IMR-90 (cell line): ENCODE results near the gene PRKCA. TPM values are rescaled to one million over a fixed set of nuclear protein-coding genes. Genes with fewer than 3 reads are reported as not detected.

Source experiments
- ATAC-seq: fragments of 200-7000 bp; cut with Tn5 transposase; 2 replicates; pipeline ENCODE4 v1.9.1; 2020; ENCODE audit warnings: low read depth, mild to moderate bottlenecking, moderate library complexity
- BruUV-seq: library from RNA; stranded (reverse); fragments of 400-500 nt; replicated peaks from 2 replicates; lab custom pipeline; 2021; lab: Mats Ljungman, UMichigan
- CTCF ChIA-PET: fragments of 300-600 bp; formaldehyde crosslinking; extraction: SDS; loops from one replicate; lab custom pipeline; 2021; ENCODE audit warnings: antibody characterized with exemption; lab: Yijun Ruan, JAX
- POLR2A ChIA-PET: fragments of 300-600 bp; sonication (Branson Sonifier 250); formaldehyde crosslinking; loops from one replicate; lab custom pipeline; 2022; ENCODE audit warnings: antibody characterized with exemption; ENCODE audit not compliant: unreplicated experiment; lab: Charles Lee
- DNase-seq: peaks from one replicate; pipeline ENCODE4 v3.0.0; 2013
- H2AFZ ChIP-seq: replicated peaks from 2 replicates; pipeline ENCODE3; 2013; ENCODE audit warnings: low read length, mild to moderate bottlenecking; ENCODE audit not compliant: poor library complexity
- H2AK5ac ChIP-seq: 2 replicates; pipeline ENCODE4 v1.6.1; 2013; ENCODE audit warnings: low read depth, low read length, inconsistent platforms
- H2AK9ac ChIP-seq: replicated peaks from 2 replicates; pipeline ENCODE3; 2013; ENCODE audit warnings: mild to moderate bottlenecking, low read depth, low read length, moderate library complexity; ENCODE audit not compliant: poor library complexity
- H2BK120ac ChIP-seq: 2 replicates; pipeline ENCODE4 v1.6.1; 2013; ENCODE audit warnings: low read depth, low read length, inconsistent platforms
- H2BK15ac ChIP-seq: 3 replicates; pipeline ENCODE4 v1.6.1; 2013; ENCODE audit warnings: low read depth, low read length, inconsistent platforms
- H2BK20ac ChIP-seq: 2 replicates; pipeline ENCODE4 v1.6.1; 2013; ENCODE audit warnings: low read depth, mild to moderate bottlenecking, inconsistent platforms, low read length, moderate library complexity
- H2BK5ac ChIP-seq: 2 replicates; pipeline ENCODE4 v1.6.1; 2013; ENCODE audit warnings: mild to moderate bottlenecking, low read depth, low read length, inconsistent platforms; ENCODE audit not compliant: poor library complexity, severe bottlenecking
- H3K14ac ChIP-seq: replicated peaks from 2 replicates; pipeline ENCODE4 v1.6.1; 2013; ENCODE audit warnings: low read depth, low read length, inconsistent platforms
- H3K18ac ChIP-seq: 2 replicates; pipeline ENCODE4 v1.6.1; 2013; ENCODE audit warnings: low read depth, low read length, control low read depth
- H3K23ac ChIP-seq: 2 replicates; pipeline ENCODE4 v1.6.1; 2013; ENCODE audit warnings: low read depth, low read length, inconsistent platforms
- H3K27ac ChIP-seq: 2 replicates; pipeline ENCODE4 v1.5.1; 2013; ENCODE audit warnings: mild to moderate bottlenecking, control low read depth, low read length; ENCODE audit not compliant: insufficient read depth
- H3K27me3 ChIP-seq: 2 replicates; pipeline ENCODE4 v1.6.1; 2013; ENCODE audit warnings: low read length; ENCODE audit not compliant: control insufficient read depth, insufficient read depth
- H3K36me3 ChIP-seq: 2 replicates; pipeline ENCODE4 v1.6.1; 2013; ENCODE audit warnings: low read length, mixed read lengths; ENCODE audit not compliant: control insufficient read depth, insufficient read depth
- H3K4ac ChIP-seq: 2 replicates; pipeline ENCODE4 v1.6.1; 2013; ENCODE audit warnings: low read depth, low read length, inconsistent platforms
- H3K4me1 ChIP-seq: 2 replicates; pipeline ENCODE4 v1.6.1; 2013; ENCODE audit warnings: low read length, mixed read lengths; ENCODE audit not compliant: control insufficient read depth, insufficient read depth
- H3K4me2 ChIP-seq: 2 replicates; pipeline ENCODE4 v1.6.1; 2013; ENCODE audit warnings: low read depth, mild to moderate bottlenecking, control low read depth, low read length, moderate library complexity
- H3K4me3 ChIP-seq: 2 replicates; pipeline ENCODE4 v1.5.1; 2013; ENCODE audit warnings: low read depth, mild to moderate bottlenecking, control low read depth, low read length, moderate library complexity; ENCODE audit not compliant: insufficient read depth
- H3K56ac ChIP-seq: 2 replicates; pipeline ENCODE4 v1.6.1; 2013; ENCODE audit warnings: low read length, inconsistent platforms; ENCODE audit not compliant: insufficient read depth; ENCODE audit errors: extremely low read depth
- H3K79me1 ChIP-seq, 2 experiments: 2 replicates each; pipeline ENCODE4 v1.6.1; 2013; ENCODE audit warnings: low read length in 2 of 2, inconsistent platforms in 1 of 2, low read depth in 1 of 2
- H3K9ac ChIP-seq: 2 replicates; pipeline ENCODE4 v1.6.1; 2013; ENCODE audit warnings: low read depth, low read length, control low read depth
- H3K9me1 ChIP-seq: 2 replicates; pipeline ENCODE4 v1.6.1; 2013; ENCODE audit warnings: low read length, inconsistent platforms; ENCODE audit not compliant: insufficient read depth
- H3K9me3 ChIP-seq: 2 replicates; pipeline ENCODE4 v1.6.1; 2013; ENCODE audit warnings: low read length; ENCODE audit not compliant: control insufficient read depth, insufficient read depth
- H4K20me1 ChIP-seq: 2 replicates; pipeline ENCODE4 v1.6.1; 2013; ENCODE audit warnings: low read length, inconsistent platforms; ENCODE audit not compliant: insufficient read depth
- H4K5ac ChIP-seq: 2 replicates; pipeline ENCODE4 v1.6.1; 2013; ENCODE audit warnings: mild to moderate bottlenecking, low read depth, low read length, control low read depth
- H4K8ac ChIP-seq, 2 experiments: 2 replicates each; pipeline ENCODE4 v1.6.1; 2013; ENCODE audit warnings: low read depth in 2 of 2, low read length in 2 of 2, control low read depth in 1 of 2, inconsistent platforms in 1 of 2
- H4K91ac ChIP-seq: 2 replicates; pipeline ENCODE4 v1.6.1; 2013; ENCODE audit warnings: low read depth, low read length, inconsistent platforms; ENCODE audit not compliant: insufficient read depth
- CHD1 ChIP-seq: IDR thresholded peaks from 2 replicates; pipeline ENCODE4 v1.6.1; 2012; ENCODE audit warnings: low read depth, low read length, improper control_type of control experiment
- RAD21 ChIP-seq: IDR thresholded peaks from 2 replicates; pipeline ENCODE4 v1.6.1; 2012; ENCODE audit warnings: low read length, improper control_type of control experiment
- SMC3 ChIP-seq: fragments of 150-350 bp; IDR thresholded peaks from 2 replicates; pipeline ENCODE4 v1.6.1; 2016; ENCODE audit warnings: low read depth, mild to moderate bottlenecking, antibody characterized with exemption, low read length, moderate library complexity
- WGBS, 2 experiments: methylation state at CpG; one replicate each; pipeline versions ENCODE4 v1.1.5 to v1.1.7; 2013; ENCODE audit warnings: missing lambda C conversion rate in 2 of 2; ENCODE audit not compliant: insufficient read length in 1 of 2; ENCODE audit errors: extremely low coverage in 2 of 2; 5-methylcytosine and 5-hydroxymethylcytosine counted together
- dilution Hi-C: fragments of 300-500 bp; cut with HindIII; formaldehyde crosslinking; loops from one replicate; pipeline ENCODE4 v1.14.3; 2018; ENCODE audit warnings: low sequenced_read_pairs; ENCODE audit not compliant: unreplicated experiment
- in situ Hi-C: fragments of 300-500 bp; cut with MboI; formaldehyde crosslinking; loops from 3 replicates; pipeline ENCODE4 v1.14.3; 2019; ENCODE audit warnings: low sequenced_read_pairs, inconsistent platforms, mixed read lengths
- intact Hi-C: fragments of 100-400 bp; cut with micrococcal nuclease; formaldehyde crosslinking; loops from 2 replicates; pipeline ENCODE4 v1.10.0; 2022
- polyA plus RNA-seq, 3 experiments: library from polyadenylated mRNA; depleted of rRNA; stranded (reverse); fragments of >200 nt; gene quantifications; 2 replicates each; pipeline ENCODE4 v1.2.3, GENCODE V29; 2012; ENCODE audit warnings: low replicate concordance in 1 of 3
- total RNA-seq: library from RNA; depleted of rRNA; stranded (reverse); fragments of >200 nt; gene quantifications from 2 replicates; pipeline ENCODE4 v1.2.3, GENCODE V29; 2012
- TF ChIP-seq, protein P1 (sequence below): conservative IDR thresholded peaks from 2 replicates; pipeline ENCODE4 v1.5.1; 2012; ENCODE audit warnings: mild to moderate bottlenecking, low read depth, low read length, improper control_type of control experiment

The PRKCA gene
- total and polyA plus RNA-seq, 2 of the 4 experiments (the other 2 are of a cell fraction) = 31.0 to 46.0 TPM

DNA sequence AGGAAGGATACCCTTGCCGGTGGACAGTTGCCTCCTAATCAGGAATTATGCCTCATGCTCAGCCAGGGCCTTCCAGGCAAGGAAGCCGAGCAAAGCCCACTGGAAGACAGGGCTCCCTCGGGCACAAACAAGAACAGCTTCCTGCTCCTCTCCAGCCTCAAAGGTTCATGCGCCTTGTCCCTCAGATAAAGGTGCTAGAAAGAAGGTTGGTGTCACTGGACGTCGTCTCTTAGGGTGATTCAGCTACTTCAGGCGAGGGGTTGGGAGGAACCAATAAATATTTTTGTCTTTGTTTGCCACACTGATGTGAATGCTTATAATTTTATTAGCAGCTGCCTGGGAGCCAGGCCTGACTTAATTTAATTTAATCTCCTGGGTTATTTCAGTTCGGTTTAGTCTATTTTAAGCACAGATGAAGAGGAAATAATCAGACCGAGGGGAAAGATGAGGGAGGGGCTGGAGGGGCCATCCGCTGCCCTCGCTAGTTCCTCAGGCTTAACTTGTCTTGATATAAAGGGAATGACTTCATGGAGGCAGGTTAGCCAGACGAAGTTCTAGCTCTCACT is 360.7 kb downstream of the PRKCA start:
- BruUV-seq = no TSS peak
- no peak overlapping the region for H3K27ac ChIP-seq
- WGBS, 2 experiments = 80% methylated on average over 3 of the region's 12 CpGs; no CpG with 5 or more reads in 1 of the 2 experiments

More for the DNA sequence above, 360.7 kb downstream of the PRKCA start:
- Histone ChIP-seq H3K36me3 (peaks cover 6% of the 10 kb centered on the region), H3K23ac (no peak overlapping the region), H2BK120ac (no peak overlapping the region), H4K20me1 (peaks cover 14% of the 10 kb centered on the region; the same call in 1 of the 2 replicates), H2BK5ac (no peak overlapping the region), H4K5ac (no peak overlapping the region), H2BK15ac (no peak overlapping the region), H3K4me2 (no peak overlapping the region), H3K27me3 (no peaks in the 10 kb centered on the region), H3K56ac (no peak overlapping the region), H2AK9ac (no peak overlapping the region), H2AFZ (no peak overlapping the region), H3K4ac (no peak overlapping the region), H3K4me1 (no peaks in the 10 kb centered on the region), H3K4me3 (no peak overlapping the region), H4K8ac (no peak overlapping the region), H3K14ac (no peak overlapping the region; the same call in 1 of the 2 replicates), H3K18ac (no peak overlapping the region), H2AK5ac (no peak overlapping the region), H3K9ac (no peak overlapping the region), H3K9me1 (peaks cover 21% of the 10 kb centered on the region; the same call in 1 of the 2 replicates), H4K91ac (no peak overlapping the region), H3K79me1 (peaks cover 13 to 42% of the 10 kb centered on the region in 2 experiments; a peak in 3 of 4 replicates), H2BK20ac (no peak overlapping the region), H3K9me3 (no peaks in the 10 kb centered on the region)
- in situ Hi-C loops (loop anchor here (25.0 kb wide), 1 partner anchor 1426 kb away; no protein-coding TSS in a partner anchor), dilution Hi-C loops (no loop called here), intact Hi-C loops (no loop called here)
- TF ChIP-seq, protein P1, sequence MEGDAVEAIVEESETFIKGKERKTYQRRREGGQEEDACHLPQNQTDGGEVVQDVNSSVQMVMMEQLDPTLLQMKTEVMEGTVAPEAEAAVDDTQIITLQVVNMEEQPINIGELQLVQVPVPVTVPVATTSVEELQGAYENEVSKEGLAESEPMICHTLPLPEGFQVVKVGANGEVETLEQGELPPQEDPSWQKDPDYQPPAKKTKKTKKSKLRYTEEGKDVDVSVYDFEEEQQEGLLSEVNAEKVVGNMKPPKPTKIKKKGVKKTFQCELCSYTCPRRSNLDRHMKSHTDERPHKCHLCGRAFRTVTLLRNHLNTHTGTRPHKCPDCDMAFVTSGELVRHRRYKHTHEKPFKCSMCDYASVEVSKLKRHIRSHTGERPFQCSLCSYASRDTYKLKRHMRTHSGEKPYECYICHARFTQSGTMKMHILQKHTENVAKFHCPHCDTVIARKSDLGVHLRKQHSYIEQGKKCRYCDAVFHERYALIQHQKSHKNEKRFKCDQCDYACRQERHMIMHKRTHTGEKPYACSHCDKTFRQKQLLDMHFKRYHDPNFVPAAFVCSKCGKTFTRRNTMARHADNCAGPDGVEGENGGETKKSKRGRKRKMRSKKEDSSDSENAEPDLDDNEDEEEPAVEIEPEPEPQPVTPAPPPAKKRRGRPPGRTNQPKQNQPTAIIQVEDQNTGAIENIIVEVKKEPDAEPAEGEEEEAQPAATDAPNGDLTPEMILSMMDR = no peak
- TF ChIP-seq CHD1 (no peak), SMC3 (no peak), RAD21 (no peak)
- ChIA-PET CTCF (no interaction called here), POLR2A (no interaction called here)
- ATAC-seq = no peak
- no peak for DNase-seq
